ENCODE measurements around the gene ZC3HAV1.
A peak's percentile ranks its signal among the peaks of the same experiment; 100 is the strongest.
"Not testable (repeated sequence)": the region's sequence is repeated elsewhere in the genome, so short reads cannot be mapped to it uniquely, and the experiment has no call there.

The ZC3HAV1 gene

GRCh38 chr7:139065323-139065722 is 44.2 kb downstream of the ZC3HAV1 start:
- TF ChIP-seq CTCF (IDR thresholded peaks at IDR 0.05; ENCODE audit: insufficient read depth, missing control alignments), result no peak
- FAIRE-seq (no peak), DNase-seq (ENCODE audit: insufficient read length, low spot score) (no peak)

GRCh38 chr7:139061416-139061815 is 48.1 kb downstream of the ZC3HAV1 start:
- DNase-seq (ENCODE audit: insufficient read length, low spot score), result no peak
- FAIRE-seq, result no peak
- no peak for TF ChIP-seq CTCF (IDR thresholded peaks at IDR 0.05; ENCODE audit: insufficient read depth, missing control alignments)

GRCh38 chr7:139060695-139061237 is 48.8 kb downstream of the ZC3HAV1 start:
- DNase-seq (ENCODE audit: insufficient read length, low spot score), result no peak
- no peak for TF ChIP-seq CTCF (IDR thresholded peaks at IDR 0.05; ENCODE audit: insufficient read depth, missing control alignments)
- no peak for FAIRE-seq

- DNase-seq (ENCODE audit: insufficient read length, low spot score) (no peak), FAIRE-seq (no peak)
- TF ChIP-seq CTCF (IDR thresholded peaks at IDR 0.05; ENCODE audit: insufficient read depth, missing control alignments), result no peak
These were observed 49.6 kb downstream of the ZC3HAV1 start for GRCh38 chr7:139059905-139060304.

- no peak for FAIRE-seq
- TF ChIP-seq CTCF (IDR thresholded peaks at IDR 0.05; ENCODE audit: insufficient read depth, missing control alignments), result no peak
- no peak for DNase-seq (ENCODE audit: insufficient read length, low spot score)
These were observed 50.6 kb downstream of the ZC3HAV1 start for GRCh38 chr7:139058943-139059342.

- TF ChIP-seq CTCF (IDR thresholded peaks at IDR 0.05; ENCODE audit: insufficient read depth, missing control alignments), result no peak
- FAIRE-seq (no peak), DNase-seq (ENCODE audit: insufficient read length, low spot score) (no peak)
These were observed 53.8 kb downstream of the ZC3HAV1 start for GRCh38 chr7:139055674-139056073.

- not testable (repeated sequence) for FAIRE-seq; DNase-seq (ENCODE audit: insufficient read length, low spot score)
These were observed 54.9 kb downstream of the ZC3HAV1 start for GRCh38 chr7:139054656-139055055.

- peak; percentile 66 for DNase-seq (ENCODE audit: insufficient read length, low spot score)
- no peak for TF ChIP-seq CTCF (IDR thresholded peaks at IDR 0.05; ENCODE audit: insufficient read depth, missing control alignments)
- peak; percentile 81 for FAIRE-seq
These were observed 55.4 kb downstream of the ZC3HAV1 start for GRCh38 chr7:139054101-139054500.

Data from D721Med (cell line).